ENCODE results near the gene QSOX2. TPM values are rescaled to one million over a fixed set of nuclear protein-coding genes. Genes with fewer than 3 reads are reported as not detected.

Gene QSOX2
- total RNA-seq, 6 experiments from 2014 or later: 20.1 to 24.9 (median 21.9) TPM

- TF ChIP-seq CTCF (IDR thresholded peaks at IDR 0.05): no peak
- Mint-ChIP-seq H3K27me3 (ENCODE audit: insufficient read depth) (peaks cover 13% of the 10 kb centered on the region), H3K9me3 (no peaks in the 10 kb centered on the region), H3K4me3 (no peak overlapping the region), H3K36me3 (ENCODE audit: low read depth) (no peaks in the 10 kb centered on the region), H3K27ac (no peak overlapping the region), H3K4me1 (ENCODE audit: low read depth) (peaks cover 9% of the 10 kb centered on the region)
- DNase-seq: no peak
Measured at GRCh38 chr9:136253246-136254130, 7.9 kb upstream of the QSOX2 start.

- peaks cover 12% of the 10 kb centered on the region for H3K27me3 Mint-ChIP-seq (ENCODE audit: insufficient read depth)
- DNase-seq: no peak
- H3K4me3 Mint-ChIP-seq: no peak overlapping the region
- no peak for TF ChIP-seq CTCF (IDR thresholded peaks at IDR 0.05)
- no peaks in the 10 kb centered on the region for H3K36me3 Mint-ChIP-seq (ENCODE audit: low read depth)
- no peaks in the 10 kb centered on the region for H3K9me3 Mint-ChIP-seq
- peaks cover 9% of the 10 kb centered on the region for H3K4me1 Mint-ChIP-seq (ENCODE audit: low read depth)
- H3K27ac Mint-ChIP-seq: no peak overlapping the region
Measured at GRCh38 chr9:136252846-136253245, 7.2 kb upstream of the QSOX2 start.

GRCh38 chr9:136252281-136252680 lies 6.7 kb upstream of the QSOX2 start:
- Mint-ChIP-seq H3K4me3 (no peak overlapping the region), H3K36me3 (ENCODE audit: low read depth) (no peaks in the 10 kb centered on the region), H3K4me1 (ENCODE audit: low read depth) (peaks cover 9% of the 10 kb centered on the region), H3K9me3 (no peaks in the 10 kb centered on the region), H3K27ac (no peak overlapping the region), H3K27me3 (ENCODE audit: insufficient read depth) (peaks cover 17% of the 10 kb centered on the region)
- DNase-seq: no peak
- TF ChIP-seq CTCF (IDR thresholded peaks at IDR 0.05): no peak

GRCh38 chr9:136251264-136252115 lies 5.9 kb upstream of the QSOX2 start:
- no peak overlapping the region for H3K27ac Mint-ChIP-seq
- peaks cover 23% of the 10 kb centered on the region for H3K27me3 Mint-ChIP-seq (ENCODE audit: insufficient read depth)

GRCh38 chr9:136250676-136251075 lies 5.1 kb upstream of the QSOX2 start:
- Mint-ChIP-seq H3K4me3 (no peak overlapping the region), H3K9me3 (no peaks in the 10 kb centered on the region), H3K27ac (no peak overlapping the region), H3K27me3 (ENCODE audit: insufficient read depth) (peaks cover 23% of the 10 kb centered on the region), H3K36me3 (ENCODE audit: low read depth) (no peaks in the 10 kb centered on the region), H3K4me1 (ENCODE audit: low read depth) (peaks cover 9% of the 10 kb centered on the region)
- DNase-seq: no peak
- TF ChIP-seq CTCF (IDR thresholded peaks at IDR 0.05): no peak

More at GRCh38 chr9:136251264-136252115, 5.9 kb upstream of the QSOX2 start:
- peaks cover 9% of the 10 kb centered on the region for H3K4me1 Mint-ChIP-seq (ENCODE audit: low read depth)
- TF ChIP-seq CTCF (IDR thresholded peaks at IDR 0.05): no peak
- no peak for DNase-seq
- no peaks in the 10 kb centered on the region for H3K36me3 Mint-ChIP-seq (ENCODE audit: low read depth)
- H3K4me3 Mint-ChIP-seq: no peak overlapping the region
- no peaks in the 10 kb centered on the region for H3K9me3 Mint-ChIP-seq

Measured in HFFc6 (cell line).